ENCODE measurements around the gene OR4D11. TPM values are rescaled to one million over a fixed set of nuclear protein-coding genes. Genes with fewer than 3 reads are reported as not detected.
A peak's percentile ranks its signal among the peaks of the same experiment; 100 is the strongest.

The OR4D11 gene
- total and polyA plus RNA-seq, 12 donors: not detected

DNA sequence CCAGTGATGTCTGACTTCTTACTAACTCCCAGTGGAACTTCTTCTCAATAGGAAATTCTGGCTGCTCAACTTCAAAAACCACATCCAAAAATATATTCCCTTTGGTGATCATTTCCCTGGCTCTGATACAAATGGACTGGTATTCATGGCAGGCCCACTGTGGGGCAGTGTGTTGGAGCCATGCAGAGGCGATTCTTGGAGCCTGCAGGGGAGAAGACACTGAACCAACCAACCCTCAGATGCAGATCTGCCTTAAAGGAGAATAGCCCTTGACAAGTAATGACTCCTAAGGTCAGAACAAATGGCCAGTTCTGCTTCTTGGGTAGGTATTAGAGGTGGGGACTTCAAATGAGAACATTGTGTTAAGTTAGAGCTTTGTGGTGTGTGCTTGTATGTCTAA is 20.2 kb downstream of the OR4D11 start:
- intact Hi-C loops (cut with DNase I): no loop called here
- no peaks in the 10 kb centered on the region for H3K4me1 ChIP-seq (replicated peaks in 1 of 2)
- no peaks in the 10 kb centered on the region for H3K9me3 ChIP-seq (replicated peaks in 1 of 3)
- H3K27me3 ChIP-seq: no peaks in the 10 kb centered on the region
- TF ChIP-seq, protein P1, sequence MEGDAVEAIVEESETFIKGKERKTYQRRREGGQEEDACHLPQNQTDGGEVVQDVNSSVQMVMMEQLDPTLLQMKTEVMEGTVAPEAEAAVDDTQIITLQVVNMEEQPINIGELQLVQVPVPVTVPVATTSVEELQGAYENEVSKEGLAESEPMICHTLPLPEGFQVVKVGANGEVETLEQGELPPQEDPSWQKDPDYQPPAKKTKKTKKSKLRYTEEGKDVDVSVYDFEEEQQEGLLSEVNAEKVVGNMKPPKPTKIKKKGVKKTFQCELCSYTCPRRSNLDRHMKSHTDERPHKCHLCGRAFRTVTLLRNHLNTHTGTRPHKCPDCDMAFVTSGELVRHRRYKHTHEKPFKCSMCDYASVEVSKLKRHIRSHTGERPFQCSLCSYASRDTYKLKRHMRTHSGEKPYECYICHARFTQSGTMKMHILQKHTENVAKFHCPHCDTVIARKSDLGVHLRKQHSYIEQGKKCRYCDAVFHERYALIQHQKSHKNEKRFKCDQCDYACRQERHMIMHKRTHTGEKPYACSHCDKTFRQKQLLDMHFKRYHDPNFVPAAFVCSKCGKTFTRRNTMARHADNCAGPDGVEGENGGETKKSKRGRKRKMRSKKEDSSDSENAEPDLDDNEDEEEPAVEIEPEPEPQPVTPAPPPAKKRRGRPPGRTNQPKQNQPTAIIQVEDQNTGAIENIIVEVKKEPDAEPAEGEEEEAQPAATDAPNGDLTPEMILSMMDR (IDR thresholded peaks at IDR 0.05): no peak
- no peak for TF ChIP-seq POLR2A (IDR thresholded peaks at IDR 0.05)
- WGBS, 4 donors: 33 to 63% (median 41%) methylated on average over 1 of the region's 1 CpG; no CpG with 5 or more reads in 1 of the 4 donors
- no peaks in the 10 kb centered on the region for H3K36me3 ChIP-seq (replicated peaks in 1 of 2)
- no peak overlapping the region for H3K4me3 ChIP-seq
- DNase-seq: peak in 1 of 7 donors; percentile 11
- no peak overlapping the region for H3K27ac ChIP-seq

DNA sequence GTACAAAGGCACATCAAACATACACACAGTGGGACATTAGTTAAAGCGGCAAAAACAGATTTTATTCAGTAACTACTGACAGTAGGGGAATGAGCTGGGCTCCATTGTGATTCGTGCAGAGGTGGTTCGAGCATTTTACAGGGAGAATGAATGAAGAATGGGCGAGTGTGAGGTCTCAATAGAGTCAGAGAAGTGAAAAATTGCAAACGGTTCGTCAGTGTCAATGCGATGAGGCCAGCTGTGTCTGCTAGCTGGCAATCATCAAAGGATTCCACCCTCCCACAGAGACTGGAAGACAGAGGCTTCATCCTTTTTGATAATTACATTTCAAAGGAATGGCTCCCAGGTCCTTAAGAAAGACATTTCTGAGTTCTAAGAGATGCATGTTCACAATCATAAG is 25.3 kb downstream of the OR4D11 start:
- intact Hi-C loops (cut with DNase I): no loop called here
- Histone ChIP-seq H3K27me3 (no peaks in the 10 kb centered on the region), H3K4me1 (replicated peaks in 1 of 2) (no peaks in the 10 kb centered on the region), H3K9me3 (replicated peaks in 1 of 3) (no peaks in the 10 kb centered on the region), H3K27ac (no peak overlapping the region), H3K36me3 (replicated peaks in 1 of 2) (no peaks in the 10 kb centered on the region), H3K4me3 (no peak overlapping the region)
- no peak for DNase-seq
- 61 to 72% (median 66%) methylated on average over 7 of the region's 7 CpGs for WGBS, 4 donors
- no peak for TF ChIP-seq POLR2A (IDR thresholded peaks at IDR 0.05)
- TF ChIP-seq, protein P1 (IDR thresholded peaks at IDR 0.05): no peak

DNA sequence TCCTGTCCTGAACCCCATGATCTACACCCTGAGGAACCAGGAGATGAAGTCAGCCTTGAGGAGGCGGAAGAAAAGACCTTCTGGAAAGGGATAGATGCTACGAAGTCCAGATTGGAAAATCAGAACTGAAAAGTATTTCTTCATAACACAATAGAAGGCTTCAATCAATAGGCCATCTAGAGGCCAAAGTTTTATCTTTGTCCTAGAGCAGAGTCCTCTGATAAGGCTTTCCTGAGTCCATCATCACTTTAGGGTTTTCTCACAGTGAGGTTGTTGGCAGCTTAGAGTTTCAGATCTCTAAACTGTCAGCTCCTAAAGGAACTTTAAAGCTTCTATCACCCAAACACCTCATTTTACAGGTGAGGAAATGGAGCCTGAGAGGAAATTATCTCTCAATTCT is 29.2 kb downstream of the OR4D11 start:
- Histone ChIP-seq H3K9me3 (replicated peaks in 1 of 3) (no peaks in the 10 kb centered on the region), H3K36me3 (replicated peaks in 1 of 2) (no peaks in the 10 kb centered on the region), H3K4me3 (no peak overlapping the region), H3K4me1 (replicated peaks in 1 of 2) (peaks cover under 1 to 7% of the 10 kb centered on the region in 2 donors), H3K27ac (no peak overlapping the region), H3K27me3 (no peaks in the 10 kb centered on the region)
- DNase-seq: no peak
- WGBS, 4 donors: 73 to 84% (median 79%) methylated on average over 2 of the region's 2 CpGs
- intact Hi-C loops (cut with DNase I): loop anchor here in 1 of 2 donors (10.0 kb wide), 1 partner anchor 142 kb away; no protein-coding TSS in a partner anchor
- TF ChIP-seq POLR2A (IDR thresholded peaks at IDR 0.05): no peak
- TF ChIP-seq, protein P1 (IDR thresholded peaks at IDR 0.05): no peak

DNA sequence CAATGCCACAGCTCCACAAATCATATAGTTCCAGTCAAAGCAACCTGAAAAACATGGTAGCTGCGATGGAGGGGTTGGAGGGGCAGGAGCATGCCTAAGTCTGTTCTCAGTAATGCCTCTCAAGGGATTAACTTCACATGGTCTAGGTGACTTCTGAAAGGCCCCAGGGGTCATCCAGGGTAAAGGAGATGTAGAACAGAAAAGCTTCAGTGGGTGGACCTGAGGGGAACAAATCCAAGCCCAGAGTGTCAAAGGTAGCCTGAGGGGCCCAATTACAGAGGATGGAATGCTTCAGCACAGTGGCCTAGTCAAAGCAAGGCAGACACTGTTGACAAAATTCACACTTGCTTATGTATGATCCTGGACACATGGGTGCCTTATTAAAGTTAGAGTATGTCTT is 31.3 kb downstream of the OR4D11 start:
- Histone ChIP-seq H3K36me3 (replicated peaks in 1 of 2) (no peaks in the 10 kb centered on the region), H3K27me3 (no peaks in the 10 kb centered on the region), H3K27ac (no peak overlapping the region), H3K4me1 (replicated peaks in 1 of 2) (peaks cover 7 to 12% of the 10 kb centered on the region in 2 donors), H3K4me3 (no peak overlapping the region), H3K9me3 (replicated peaks in 1 of 3) (no peaks in the 10 kb centered on the region)
- TF ChIP-seq, protein P1 (IDR thresholded peaks at IDR 0.05): no peak
- no peak for TF ChIP-seq POLR2A (IDR thresholded peaks at IDR 0.05)
- no peak for DNase-seq
- intact Hi-C loops (cut with DNase I): loop anchor here (5.0 to 10.0 kb wide), 2 partner anchors 140 to 143 kb away; no protein-coding TSS in a partner anchor
- 63 to 100% (median 75%) methylated on average over 1 of the region's 1 CpG for WGBS, 4 donors

All from adrenal gland (tissue), 12 donors.